ENCODE measurements around the gene TRERF1.
"Not testable (repeated sequence)": the region's sequence is repeated elsewhere in the genome, so short reads cannot be mapped to it uniquely, and the experiment has no call there.

The TRERF1 gene

GRCh38 chr6:42332916-42333315 is 118.8 kb downstream of the TRERF1 start:
- no peak for DNase-seq

GRCh38 chr6:42331019-42331418 is 120.7 kb downstream of the TRERF1 start:
- no peak for DNase-seq

DNA sequence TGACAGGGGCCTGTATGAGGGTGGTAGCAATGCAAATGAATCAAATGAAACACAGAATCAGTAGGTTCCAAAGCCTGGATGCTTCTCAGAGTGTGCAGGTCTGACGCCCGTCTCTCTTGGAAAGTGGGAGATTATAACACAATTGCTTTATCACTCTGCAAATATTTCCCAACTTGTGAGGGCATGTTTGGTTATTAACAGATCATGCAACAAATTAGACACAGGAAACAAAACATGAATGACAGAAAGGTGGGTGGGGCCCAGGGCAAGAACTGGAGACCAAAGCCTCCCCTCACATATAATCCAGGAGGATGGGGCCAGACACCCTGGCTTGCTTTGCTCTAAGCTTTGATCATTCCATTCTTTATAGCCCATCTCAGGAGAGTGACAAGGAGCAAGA is 125.5 kb downstream of the TRERF1 start:
- no peak for DNase-seq

DNA sequence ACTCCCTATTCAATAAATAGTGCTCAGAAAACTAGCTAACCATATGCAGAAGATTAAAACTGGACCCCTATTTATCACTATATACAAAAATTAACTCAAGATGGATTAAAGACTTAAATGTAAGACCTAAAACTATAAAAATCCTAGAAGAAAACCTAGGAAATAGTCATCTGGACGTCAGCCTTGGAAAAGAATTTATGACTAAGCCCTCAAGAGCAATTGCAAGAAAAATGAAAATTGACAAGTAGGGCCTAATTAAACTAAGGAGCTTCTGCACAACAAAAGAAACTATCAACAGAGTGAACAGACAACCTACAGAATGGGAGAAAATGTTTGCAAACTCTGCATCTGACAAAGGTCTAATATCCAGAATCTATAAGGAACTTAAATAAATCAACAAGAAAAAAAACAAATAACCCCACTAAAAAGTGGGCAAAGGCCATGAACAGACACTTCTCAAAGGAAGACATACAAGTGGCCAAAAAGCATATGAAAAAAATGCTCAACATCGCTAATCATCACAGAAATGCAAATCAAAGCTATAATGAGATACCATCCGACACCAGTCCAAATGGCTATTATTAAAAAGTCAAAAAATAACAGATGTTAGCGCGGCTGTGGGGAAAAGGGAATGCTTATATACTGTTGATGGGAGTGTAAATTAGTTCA is 126.9 kb downstream of the TRERF1 start:
- not testable (repeated sequence) for DNase-seq

- no peak for DNase-seq
Observed at GRCh38 chr6:42322676-42323075, 129.1 kb downstream of the TRERF1 start.

DNA sequence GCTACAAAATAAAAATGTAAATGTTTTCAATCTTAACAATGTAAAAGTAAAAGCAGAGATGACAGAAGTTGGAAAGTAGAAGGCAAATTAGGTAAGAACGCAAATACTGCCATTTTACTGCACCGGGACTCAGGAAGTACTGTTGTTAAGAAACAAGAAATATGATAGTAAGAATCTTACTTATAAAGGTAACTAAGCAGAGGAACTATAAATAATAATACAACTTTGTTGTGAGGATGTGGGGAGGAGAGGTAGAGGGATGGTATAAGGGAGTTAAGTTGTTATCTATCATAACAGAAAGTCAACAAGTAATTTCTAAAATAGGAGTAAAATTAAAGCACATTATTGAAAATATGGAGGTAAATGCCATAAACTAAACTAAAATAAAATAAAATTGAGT is 129.8 kb downstream of the TRERF1 start:
- DNase-seq: no peak

GRCh38 chr6:42320762-42321161 is 131.0 kb downstream of the TRERF1 start:
- no peak for DNase-seq

- no peak for DNase-seq
Observed at GRCh38 chr6:42318480-42318879, 133.2 kb downstream of the TRERF1 start.

DNA sequence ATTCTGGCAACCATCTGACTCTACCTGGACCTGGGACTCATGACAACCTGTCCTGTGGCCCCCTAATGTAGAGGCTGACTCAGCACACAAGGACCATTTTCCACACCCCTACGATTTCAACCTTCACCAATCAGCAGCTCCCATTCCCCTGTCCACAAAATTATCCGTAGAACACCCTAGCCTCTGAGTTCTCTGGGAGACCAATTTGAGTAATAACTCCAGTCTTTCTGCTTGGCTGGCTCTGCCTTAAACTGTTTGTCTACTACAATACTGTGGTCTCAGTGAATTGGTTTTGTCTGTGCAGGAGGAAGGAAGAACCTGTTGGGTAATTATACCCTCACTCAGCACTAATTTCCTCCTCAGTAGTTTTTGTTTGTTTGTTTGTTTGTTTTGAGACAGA is 134.7 kb downstream of the TRERF1 start:
- DNase-seq: no peak

- DNase-seq: no peak
Observed at GRCh38 chr6:42315991-42316970, 135.4 kb downstream of the TRERF1 start.

DNA sequence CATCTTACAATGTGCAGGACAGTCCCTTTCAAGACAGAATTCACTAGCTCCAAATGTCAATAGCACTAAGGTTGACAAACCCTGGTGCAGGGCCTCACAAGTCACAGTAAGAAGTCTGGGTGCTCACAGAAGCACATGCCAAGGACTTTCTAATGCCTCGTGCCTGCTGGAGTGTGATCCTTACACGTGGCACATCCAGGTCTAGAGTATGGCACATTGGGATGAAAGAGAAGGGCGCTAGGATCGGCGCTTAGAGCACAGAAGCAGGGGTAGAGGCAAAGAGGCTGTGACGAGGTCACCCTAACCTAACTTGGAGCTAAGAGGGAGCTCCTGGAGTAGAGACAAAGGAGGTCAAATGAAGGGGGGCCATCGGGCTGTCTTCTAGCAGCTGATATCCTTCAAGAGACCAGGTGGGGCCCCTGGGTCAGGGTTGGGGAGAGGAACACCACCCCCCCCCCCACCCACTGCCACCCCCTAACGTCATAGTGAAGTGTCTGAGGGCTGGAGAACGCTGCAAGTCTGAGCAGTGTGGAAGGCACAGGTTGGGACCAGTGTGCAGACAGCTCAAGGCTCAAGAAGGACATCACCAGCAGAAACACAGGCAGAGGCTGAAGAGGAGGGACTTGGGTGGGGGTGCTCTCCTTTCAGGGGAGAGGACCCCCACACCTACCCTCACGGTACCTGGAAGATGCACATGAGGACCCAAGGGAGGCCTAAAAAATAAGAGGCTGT is 136.3 kb downstream of the TRERF1 start:
- DNase-seq: no peak

DNA sequence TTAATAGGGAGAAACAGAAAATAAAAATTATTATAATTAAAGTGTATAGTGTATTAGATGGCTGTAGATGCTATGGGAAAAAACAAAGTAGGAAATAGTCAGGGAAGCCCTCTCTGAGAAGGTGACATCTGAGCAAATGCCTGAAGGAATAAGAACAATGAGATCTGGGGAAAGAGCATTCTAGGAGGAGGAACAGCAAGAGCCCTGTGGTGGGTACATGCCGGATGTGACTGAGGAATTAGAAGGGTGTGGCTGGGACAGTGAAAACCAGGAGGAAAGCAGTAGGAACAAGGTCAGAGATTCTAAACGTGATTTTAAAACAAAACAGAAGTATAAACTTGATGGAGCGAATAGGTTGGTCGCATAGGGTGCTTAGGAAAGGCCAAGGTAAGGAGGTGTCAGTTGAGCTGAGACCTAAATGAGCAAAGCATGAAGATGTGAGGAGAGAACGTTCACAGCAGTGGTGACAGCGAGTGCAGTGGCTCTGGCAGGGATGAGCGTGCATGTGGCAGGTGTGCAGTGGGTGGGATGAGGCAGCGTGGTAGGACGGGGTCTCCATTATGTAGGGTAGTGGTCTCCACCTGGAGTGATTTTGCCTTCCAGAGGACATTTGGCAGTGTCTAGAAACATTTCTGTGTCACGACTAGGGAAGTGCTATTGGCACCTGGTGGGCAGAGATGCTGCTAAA is 137.0 kb downstream of the TRERF1 start:
- DNase-seq: no peak

DNA sequence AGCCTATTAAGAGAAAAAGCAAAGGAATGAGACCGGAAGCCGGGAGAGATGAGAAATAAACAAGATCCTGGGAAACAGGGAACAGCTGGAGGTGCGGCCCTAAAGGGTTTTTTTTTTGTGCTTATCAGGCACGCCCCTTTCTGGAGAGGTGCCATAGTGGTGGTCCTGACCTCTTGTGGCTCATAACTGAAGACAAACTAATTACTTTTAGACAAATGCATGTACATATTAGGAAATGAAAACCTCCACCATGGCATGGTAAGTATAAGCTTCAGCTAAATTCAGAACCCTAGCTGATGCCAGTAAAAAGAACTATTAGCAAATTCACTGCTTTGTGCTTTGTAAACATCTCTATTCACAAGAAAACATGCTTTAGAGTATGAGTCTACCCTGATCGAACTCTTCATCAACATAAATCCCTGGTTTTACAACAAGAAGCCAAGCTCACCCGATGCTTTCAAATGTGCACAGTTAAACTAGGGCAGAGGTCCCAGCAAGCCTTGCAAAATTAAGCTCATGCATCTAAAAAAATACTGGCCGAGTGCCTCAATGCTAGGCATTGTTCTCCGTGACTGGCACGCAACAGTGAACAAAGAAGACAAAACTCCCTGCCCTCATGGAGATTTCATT is 137.7 kb downstream of the TRERF1 start:
- no peak for DNase-seq

DNA sequence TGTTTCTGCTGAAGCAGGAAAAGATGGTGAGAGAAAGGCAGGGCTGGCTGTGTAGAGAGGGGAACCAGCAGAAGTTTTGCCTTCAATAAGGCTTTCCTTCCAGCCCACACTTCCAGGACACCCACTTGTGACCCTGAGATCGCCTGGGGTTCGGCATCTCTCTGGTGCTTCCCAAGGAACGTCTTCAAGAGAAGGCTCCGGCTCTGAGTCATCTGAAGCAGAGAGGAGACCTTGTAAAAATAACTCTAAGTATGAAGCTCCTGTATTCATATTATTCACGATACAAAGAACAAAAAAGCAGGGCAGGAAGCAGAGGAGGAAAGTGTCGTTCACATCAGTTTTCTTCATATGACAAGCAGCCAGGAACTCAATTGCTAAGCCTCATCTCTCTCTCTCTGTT is 138.7 kb downstream of the TRERF1 start:
- DNase-seq: no peak

GRCh38 chr6:42307141-42307470 is 144.6 kb downstream of the TRERF1 start:
- no peak for DNase-seq

GRCh38 chr6:42306439-42307140 is 145.1 kb downstream of the TRERF1 start:
- DNase-seq: no peak

DNA sequence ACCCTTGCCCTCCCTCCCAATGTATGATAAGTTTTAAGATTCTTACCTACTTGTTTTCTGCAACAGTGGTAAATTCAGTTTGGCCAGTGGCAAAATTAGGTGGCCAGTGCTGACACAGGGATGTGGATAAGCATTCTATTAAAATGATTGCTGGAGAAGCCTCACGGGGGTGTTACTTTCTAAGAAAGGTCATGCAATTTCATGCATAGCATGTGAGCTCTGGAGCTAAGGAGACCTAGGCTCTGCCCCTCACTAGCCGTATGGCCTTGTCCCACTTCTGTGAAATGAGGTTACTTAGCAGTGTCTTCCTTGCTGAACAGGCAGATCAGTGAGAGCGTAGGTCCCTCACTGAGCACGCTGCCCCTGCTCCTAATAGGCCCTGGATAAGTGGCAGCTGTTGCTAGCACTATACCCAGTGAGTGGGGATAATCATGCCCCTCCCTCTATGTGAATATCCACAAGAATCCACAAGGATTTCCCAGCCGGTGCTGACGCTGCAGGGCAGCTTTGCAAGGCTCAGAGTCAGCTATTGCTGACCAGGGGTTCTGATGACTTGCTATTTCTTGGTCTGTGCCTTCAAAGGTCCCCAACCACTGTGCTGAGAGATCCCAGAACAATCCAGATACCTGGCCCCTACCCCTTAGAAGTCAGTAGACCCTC is 147.5 kb downstream of the TRERF1 start:
- DNase-seq: no peak

DNA sequence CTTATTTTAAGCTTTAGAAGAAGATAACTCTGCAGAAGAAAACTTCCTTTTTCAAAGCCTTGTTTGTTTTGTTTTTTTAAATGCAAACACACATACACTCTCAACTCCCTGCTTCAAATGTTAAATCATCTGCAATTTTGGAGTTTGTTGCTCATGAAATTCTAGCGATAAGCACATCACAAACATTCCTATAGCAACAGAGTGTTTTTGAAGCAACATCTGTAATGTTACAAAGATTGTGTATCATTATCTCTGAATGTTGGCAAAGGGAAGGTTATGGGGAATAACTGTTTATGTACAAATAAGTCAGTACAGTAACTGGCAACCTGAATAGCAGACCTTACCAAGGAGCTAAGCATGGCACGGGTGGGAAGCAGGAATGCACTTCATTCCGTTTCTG is 149.3 kb downstream of the TRERF1 start:
- no peak for DNase-seq

- no peak for DNase-seq
Observed at GRCh38 chr6:42301986-42302385, 149.7 kb downstream of the TRERF1 start.

GRCh38 chr6:42300701-42301100 is 151.0 kb downstream of the TRERF1 start:
- no peak for DNase-seq

GRCh38 chr6:42300185-42300584 is 151.5 kb downstream of the TRERF1 start:
- no peak for DNase-seq

Measured in activated naive CD4-positive, alpha-beta T cell treated with Interleukin-2 at 50 U/mL for 16 hours (primary cell).